GM06990 (cell line): ENCODE results near the gene PALM.
A peak's percentile ranks its signal among the peaks of the same experiment; 100 is the strongest.

Experiments used
- DNase-seq: peaks from one replicate; pipeline ENCODE4 v3.0.0-alpha.2; 2011; ENCODE audit not compliant: insufficient read length; ENCODE audit errors: extremely low read depth
- H3K27me3 ChIP-seq: replicated peaks from 2 replicates; pipeline ENCODE4 v1.6.0; 2011; ENCODE audit warnings: low read length; ENCODE audit not compliant: control insufficient read depth, insufficient read depth
- H3K36me3 ChIP-seq: 2 replicates; pipeline ENCODE4 v1.5.1; 2011; ENCODE audit warnings: low read length; ENCODE audit not compliant: control insufficient read depth, insufficient read depth
- H3K4me3 ChIP-seq: replicated peaks from 2 replicates; pipeline ENCODE4 v1.5.1; 2011; ENCODE audit warnings: low read depth, mild to moderate bottlenecking, control low read depth, low read length
- TF ChIP-seq, protein P1 (sequence below): IDR thresholded peaks from 2 replicates; pipeline ENCODE4 v1.5.1; 2011; ENCODE audit warnings: low read length, control low read depth, mild to moderate bottlenecking, inconsistent platforms; ENCODE audit not compliant: insufficient read depth, poor library complexity, severe bottlenecking

PALM gene

DNA sequence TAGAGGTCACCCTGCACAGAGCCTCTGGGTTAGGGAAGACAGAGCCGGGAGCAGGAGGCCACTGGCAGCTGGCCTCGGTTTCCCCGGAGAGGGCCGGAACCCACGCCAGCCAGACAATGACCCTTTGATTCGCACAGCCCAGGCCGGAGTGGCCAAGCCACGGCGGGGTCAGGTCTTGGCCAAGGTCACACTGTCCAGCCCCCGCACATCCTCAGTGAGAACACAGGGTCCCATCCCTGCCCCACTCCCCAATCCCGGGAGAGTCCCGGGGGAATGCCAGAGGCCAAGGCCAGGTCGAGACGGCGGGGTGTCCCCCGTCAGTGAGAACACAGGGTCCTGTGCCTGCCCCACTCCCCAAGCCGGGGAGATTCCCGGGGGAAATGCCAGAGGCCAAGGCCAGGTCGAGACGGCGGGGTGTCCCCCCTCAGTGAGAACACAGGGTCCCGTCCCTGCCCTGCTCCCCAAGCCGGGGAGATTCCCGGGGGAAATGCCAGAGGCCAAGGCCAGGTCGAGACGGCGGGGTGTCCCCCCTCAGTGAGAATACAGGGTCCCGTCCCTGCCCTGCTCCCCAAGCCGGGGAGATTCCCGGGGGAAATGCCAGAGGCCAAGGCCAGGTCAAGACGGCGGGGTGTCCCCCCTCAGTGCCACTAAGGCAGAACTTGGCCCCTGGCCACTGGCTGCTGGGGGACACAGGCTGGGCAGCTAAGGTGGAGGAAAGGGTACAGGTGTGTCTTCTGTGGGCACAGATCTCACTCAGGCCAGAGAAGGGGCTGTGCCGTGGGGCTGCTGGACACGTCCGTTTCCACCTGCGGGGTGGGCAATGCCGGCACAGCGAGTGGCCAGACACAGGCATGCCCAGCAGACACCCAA is 34.2 kb upstream of the PALM start:
- DNase-seq: no peak
- no peak overlapping the region for H3K4me3 ChIP-seq
- TF ChIP-seq, protein P1, sequence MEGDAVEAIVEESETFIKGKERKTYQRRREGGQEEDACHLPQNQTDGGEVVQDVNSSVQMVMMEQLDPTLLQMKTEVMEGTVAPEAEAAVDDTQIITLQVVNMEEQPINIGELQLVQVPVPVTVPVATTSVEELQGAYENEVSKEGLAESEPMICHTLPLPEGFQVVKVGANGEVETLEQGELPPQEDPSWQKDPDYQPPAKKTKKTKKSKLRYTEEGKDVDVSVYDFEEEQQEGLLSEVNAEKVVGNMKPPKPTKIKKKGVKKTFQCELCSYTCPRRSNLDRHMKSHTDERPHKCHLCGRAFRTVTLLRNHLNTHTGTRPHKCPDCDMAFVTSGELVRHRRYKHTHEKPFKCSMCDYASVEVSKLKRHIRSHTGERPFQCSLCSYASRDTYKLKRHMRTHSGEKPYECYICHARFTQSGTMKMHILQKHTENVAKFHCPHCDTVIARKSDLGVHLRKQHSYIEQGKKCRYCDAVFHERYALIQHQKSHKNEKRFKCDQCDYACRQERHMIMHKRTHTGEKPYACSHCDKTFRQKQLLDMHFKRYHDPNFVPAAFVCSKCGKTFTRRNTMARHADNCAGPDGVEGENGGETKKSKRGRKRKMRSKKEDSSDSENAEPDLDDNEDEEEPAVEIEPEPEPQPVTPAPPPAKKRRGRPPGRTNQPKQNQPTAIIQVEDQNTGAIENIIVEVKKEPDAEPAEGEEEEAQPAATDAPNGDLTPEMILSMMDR: no peak
- H3K27me3 ChIP-seq: no peaks in the 10 kb centered on the region
- no peaks in the 10 kb centered on the region for H3K36me3 ChIP-seq

DNA sequence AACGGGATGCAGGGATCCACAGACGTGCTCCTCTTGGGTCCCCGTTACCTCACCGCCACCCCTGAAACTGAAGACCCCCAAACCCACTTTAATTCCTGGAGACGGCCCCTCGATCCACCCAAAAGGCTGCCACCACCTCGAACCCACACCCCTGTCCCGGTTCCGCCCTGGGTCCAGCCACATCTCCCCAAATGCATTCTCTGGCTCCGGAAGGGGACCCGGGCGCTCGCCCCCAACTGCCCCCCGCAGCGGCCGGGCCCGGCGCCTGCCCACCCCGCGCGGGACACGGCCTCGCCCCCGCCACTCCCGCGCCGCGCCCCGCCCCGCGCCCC is 32.8 kb upstream of the PALM start:
- no peak for DNase-seq
- Histone ChIP-seq H3K27me3 (no peaks in the 10 kb centered on the region), H3K4me3 (peak overlapping the region; percentile 42), H3K36me3 (no peaks in the 10 kb centered on the region)
- TF ChIP-seq, protein P1: no peak

GRCh38 chr19:676339-677105 is 32.2 kb upstream of the PALM start, which contains the start of gene FSTL3:
FSTL3 (plus strand) TSS chr19:676392; CDS start chr19:676424, 32 bp downstream.
- Histone ChIP-seq H3K27me3 (no peaks in the 10 kb centered on the region), H3K36me3 (no peaks in the 10 kb centered on the region), H3K4me3 (peak within 1 kb of the TSS; percentile 63)
- TF ChIP-seq, protein P1: no peak
- DNase-seq: no peak

DNA sequence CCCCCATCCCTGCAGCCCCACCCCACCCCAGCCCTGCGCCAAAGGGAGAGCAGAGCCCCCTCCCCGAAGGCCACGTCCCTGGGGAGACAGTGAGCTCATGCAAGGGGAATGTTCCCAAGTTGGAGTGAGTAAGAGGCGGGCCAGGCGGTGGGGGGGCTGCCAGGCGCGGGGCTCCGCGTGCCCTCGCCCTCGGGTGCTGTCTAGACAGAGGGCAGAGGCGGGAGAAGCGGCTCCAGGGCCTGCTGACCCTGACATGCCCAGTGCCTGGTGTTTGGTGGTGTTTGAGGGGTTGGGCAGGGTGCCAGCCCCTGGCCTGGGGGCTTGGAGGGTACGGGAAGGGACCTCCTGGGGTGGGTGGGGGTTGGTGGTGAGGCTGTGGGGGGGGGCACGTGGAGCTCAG is 31.5 kb upstream of the PALM start:
- Histone ChIP-seq H3K27me3 (no peaks in the 10 kb centered on the region), H3K36me3 (no peaks in the 10 kb centered on the region), H3K4me3 (peak overlapping the region; percentile 63)
- DNase-seq: no peak
- TF ChIP-seq, protein P1: no peak

DNA sequence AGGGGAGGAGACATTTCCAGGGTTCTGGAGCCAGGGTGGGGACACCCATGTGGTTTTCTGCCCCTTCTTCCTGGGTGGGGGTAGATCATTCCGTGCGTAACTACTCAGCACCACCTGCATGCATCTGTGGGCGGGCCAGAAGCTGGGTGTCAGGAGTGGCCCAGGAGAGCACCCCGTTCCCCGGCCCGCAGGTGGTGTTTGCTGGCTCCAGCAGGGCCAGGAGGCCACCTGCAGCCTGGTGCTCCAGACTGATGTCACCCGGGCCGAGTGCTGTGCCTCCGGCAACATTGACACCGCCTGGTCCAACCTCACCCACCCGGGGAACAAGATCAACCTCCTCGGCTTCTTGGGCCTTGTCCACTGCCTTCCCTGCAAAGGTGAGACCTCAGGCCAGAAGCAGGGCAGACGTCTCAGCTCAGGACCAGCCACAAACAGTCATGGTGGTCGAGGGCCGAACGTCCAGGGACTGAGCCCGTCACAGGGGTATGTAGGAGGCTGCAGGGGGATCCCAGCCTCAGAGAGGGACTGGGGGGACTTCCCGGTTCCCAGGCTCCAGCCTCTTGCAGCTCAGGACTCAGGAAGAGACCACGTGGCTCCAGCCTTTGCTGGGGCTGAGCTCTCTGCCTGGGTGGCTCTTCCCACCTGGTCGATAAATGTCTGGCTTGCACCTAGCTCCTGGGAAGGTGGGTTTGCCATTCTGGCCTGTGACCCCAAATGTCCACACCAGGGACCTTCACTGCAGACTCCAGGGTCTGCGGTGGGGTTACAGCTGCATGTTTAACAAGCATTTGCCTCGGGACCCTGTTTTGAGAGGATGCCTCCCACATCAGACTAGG is 30.9 kb upstream of the PALM start:
- Histone ChIP-seq H3K4me3 (peak overlapping the region; percentile 63; the same call in 1 of the 2 replicates), H3K36me3 (no peaks in the 10 kb centered on the region), H3K27me3 (no peaks in the 10 kb centered on the region)
- TF ChIP-seq, protein P1: no peak
- no peak for DNase-seq
